Fibroblast of skin of right quadriceps (primary cell): ENCODE data around the gene ADGRG4.
"Not testable (repeated sequence)": the region's sequence is repeated elsewhere in the genome, so short reads cannot be mapped to it uniquely, and the experiment has no call there.

Experiments
- DNase-seq: peaks from one replicate; pipeline ENCODE4 v3.0.0-alpha.2; 2013

Gene ADGRG4

DNA sequence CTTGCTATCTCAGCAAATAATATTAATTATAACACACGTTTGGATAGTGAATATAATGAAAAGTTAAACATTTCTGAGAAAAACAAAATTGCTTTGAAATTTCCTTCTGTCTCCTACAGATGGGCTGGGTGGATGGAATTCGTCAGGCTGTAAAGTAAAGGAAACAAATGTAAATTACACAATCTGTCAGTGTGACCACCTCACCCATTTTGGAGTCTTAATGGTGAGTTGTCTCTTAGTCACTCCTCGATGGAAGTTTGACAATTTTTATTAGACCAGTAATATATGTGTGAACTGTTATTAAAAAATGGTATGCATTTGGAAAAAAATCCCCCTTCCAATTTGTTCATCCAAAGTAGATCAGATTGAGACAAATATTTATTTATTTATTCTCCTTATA, 94.5 kb downstream of the ADGRG4 start:
- peak; percentile 2 for DNase-seq

DNA sequence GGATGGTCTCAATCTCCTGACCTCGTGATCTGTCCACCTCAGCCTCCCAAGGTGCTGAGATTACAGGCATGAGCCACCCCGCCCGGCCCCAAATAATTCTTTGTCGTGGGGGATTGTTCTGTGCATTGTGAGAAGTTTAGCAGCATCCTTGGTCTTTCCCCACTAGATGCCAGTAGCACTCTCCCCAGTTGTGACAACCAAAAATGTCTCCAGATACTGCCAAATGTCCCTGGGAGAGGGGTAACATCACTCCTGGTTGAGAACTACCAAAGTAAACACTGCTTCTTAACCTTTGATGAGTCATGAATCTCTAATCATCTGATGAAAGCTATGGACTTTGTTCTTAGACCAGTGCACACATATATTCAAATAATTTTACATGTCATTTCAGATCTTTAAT, 96.2 kb downstream of the ADGRG4 start:
- DNase-seq = no peak

DNA sequence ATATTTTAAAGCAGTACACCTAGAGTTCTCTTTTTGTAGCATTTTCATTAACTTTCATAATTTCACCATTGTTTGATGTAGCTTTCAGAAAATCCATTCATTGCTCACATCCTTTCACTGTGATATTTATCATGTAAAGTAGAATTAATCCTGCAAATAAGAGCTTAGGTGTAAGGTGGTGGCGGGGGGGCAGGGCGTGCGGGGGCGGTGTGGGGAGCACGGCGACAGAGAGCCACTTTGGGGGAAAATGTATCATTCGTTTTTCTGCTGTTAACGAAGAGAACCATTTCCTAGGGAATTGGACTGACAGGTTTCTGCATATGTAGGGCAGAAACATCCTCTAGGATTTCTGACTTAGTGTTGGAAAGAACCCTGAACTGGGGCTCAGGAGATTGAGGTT, 104.4 kb downstream of the ADGRG4 start:
- DNase-seq = no peak

GRCh38 chrX:136417806-136418205, 117.0 kb downstream of the ADGRG4 start:
- no peak for DNase-seq

- DNase-seq = no peak
Observed at GRCh38 chrX:136421338-136421737, 120.6 kb downstream of the ADGRG4 start.

GRCh38 chrX:136423724-136424123, 123.0 kb downstream of the ADGRG4 start:
- no peak for DNase-seq

DNA sequence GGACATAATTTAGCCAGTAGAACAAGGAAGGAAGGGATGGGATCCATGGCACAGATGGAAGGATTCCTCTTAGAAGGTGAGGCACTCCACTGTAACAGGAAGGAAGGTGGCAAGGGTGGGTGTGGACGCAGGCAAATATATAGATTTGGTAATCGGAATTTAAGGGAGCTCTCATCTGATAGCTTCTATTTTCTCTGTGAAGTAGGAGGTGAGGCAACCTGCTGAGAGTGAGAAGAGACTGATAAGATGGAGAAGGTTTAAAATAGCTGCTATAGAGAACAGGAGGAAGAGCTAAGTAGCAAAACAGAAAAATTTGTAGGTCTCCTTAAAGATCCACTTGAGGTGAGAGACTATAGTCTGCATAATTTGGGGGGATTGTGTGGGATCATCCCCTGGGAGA, 125.2 kb downstream of the ADGRG4 start:
- DNase-seq = no peak

DNA sequence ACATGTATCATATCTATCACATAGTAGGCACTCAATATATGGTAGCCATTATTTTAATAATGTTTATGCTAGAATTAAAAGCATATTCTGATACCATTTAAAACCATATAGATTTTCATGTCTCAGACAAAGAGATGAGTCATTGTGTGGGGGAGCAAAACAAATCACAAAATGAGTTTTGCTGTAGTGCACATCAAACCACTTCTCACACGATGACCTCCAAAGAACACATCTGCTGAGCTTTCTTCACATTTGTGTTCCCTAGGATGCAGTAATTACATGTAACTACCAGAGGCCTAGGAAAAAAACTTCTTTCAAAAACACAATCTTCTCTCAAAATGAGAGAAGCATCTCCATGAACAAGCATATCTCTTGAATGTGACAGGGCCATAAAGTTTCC, 130.9 kb downstream of the ADGRG4 start:
- no peak for DNase-seq

DNA sequence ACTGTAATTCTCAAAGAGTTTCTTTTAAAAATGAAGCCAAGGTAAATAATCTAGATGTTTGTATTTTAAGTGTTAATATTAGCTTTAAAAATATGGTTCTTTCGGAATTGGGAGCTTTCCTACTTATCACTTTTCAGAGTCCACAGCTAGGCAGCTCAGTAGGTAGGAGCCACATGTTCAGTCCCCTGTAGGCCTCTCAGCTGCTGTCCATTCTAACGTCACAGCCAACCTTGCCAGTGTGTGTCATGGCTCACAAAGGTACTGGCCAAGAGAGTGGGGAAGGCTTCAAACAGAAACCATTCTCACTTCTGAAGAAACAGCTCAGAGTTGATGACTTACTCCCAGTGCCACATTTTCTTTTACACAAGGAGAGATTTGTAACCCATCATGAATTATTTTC, 137.0 kb downstream of the ADGRG4 start:
- no peak for DNase-seq

GRCh38 chrX:136438192-136438591, 137.4 kb downstream of the ADGRG4 start:
- no peak for DNase-seq

DNA sequence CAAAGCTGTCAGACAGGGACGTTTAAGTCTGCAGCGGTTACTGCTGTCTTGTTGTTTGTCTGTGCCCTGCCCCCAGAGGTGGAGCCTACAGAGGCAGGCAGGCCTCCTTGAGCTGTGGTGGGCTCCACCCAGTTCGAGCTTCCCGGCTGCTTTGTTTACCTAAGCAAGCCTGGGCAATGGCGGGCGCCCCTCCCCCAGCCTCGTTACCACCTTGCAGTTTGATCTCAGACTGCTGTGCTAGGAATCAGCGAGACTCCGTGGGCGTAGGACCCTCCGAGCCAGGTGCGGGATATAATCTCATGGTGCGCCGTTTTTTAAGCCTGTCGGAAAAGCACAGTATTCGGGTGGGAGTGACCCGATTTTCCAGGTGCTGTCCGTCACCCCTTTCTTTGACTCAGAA, 144.9 kb downstream of the ADGRG4 start:
- not testable (repeated sequence) for DNase-seq

- DNase-seq = no peak
Observed at GRCh38 chrX:136446208-136446607, 145.4 kb downstream of the ADGRG4 start.

GRCh38 chrX:136447308-136447707, 146.5 kb downstream of the ADGRG4 start:
- DNase-seq = no peak

- no peak for DNase-seq
Observed at GRCh38 chrX:136447968-136448367, 147.2 kb downstream of the ADGRG4 start.

- no peak for DNase-seq
Observed at GRCh38 chrX:136450050-136450830, 149.5 kb downstream of the ADGRG4 start.

DNA sequence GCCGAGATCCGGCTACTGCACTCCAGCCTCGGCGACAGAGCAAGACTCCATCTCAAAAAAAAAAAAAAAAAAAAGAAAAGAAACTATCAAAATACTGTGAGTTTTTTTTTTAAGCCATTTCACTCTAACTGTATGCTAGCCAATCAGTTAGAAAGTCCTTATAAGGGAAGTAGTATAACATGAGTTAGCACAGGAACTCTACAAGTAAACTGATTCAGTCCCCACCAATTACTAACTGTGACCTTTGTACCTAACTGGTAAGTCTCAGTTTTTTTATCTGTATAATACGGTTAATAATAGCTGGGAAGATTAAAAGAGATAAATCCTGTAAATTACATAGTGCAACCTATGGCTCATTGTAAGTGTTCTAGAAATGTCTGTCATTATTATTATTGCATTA, 151.9 kb downstream of the ADGRG4 start:
- DNase-seq = no peak

- DNase-seq = no peak
Observed at GRCh38 chrX:136453114-136453513, 152.4 kb downstream of the ADGRG4 start.

DNA sequence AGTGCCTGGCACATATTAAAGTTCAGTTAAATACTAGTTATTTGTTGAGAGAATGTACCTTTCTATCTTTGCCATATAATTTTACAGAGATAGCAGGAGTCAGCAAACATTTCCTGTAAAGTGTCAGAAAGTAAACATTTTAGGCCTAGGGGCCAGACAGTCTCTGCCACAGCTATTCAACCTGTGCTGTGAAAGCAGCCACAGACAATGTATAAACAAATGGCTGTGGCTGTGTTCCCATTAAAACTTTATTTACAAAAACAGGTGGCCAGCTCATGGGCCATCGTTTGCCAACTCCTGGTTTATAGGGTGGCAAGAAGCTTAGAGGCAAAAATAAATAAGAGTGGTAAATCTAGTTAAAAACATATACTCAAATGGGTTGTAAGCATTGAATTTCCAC, 153.0 kb downstream of the ADGRG4 start:
- no peak for DNase-seq

DNA sequence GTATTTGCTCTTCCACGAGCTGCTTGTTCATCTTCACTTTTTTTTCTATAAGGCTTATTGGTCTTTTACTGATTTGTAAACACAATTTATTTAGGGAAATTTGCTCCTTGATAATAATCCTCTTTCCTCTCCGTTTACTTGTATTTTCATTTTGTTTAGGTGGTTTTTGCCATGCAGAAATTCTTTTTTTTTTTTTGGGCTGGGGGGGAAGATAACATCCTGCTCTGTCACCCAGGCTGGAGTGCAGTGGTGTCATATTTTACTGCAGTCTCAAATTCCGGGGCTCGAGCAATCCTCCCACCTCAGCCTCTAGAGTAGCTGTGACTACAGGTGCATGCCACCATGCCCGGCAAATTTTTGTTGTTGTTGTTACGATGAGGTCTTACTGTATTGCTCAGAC, 155.4 kb downstream of the ADGRG4 start:
- no peak for DNase-seq

- DNase-seq = no peak
Observed at GRCh38 chrX:136457303-136457917, 156.6 kb downstream of the ADGRG4 start.

DNA sequence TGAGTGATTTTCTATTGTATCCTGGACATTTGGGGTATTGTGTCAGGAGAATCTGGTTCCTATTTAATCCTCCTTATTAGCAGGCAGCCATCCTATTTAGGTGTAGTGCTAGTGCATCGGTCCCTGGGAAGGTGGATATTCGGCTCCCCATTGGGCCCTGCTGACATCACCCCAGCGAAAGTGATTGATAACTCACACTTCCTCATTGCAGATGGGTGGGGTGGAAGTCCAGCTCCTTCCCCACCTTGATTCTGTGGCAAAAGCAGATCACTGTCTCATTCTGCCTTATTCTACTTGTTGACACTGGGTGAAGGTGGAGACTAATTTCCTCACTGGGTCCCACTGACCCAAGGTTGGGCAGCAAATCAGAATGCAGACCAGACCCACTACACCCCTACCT, 163.8 kb downstream of the ADGRG4 start:
- no peak for DNase-seq
